Activated CD4-positive, CD25-positive, alpha-beta regulatory T cell treated with anti-CD3 and anti-CD28 coated beads, Interleukin-2, amount 50 U/mL, for 16 hours (primary cell): Measurements from ENCODE around the gene TMEM258.

Source experiments
- DNase-seq: peaks from one replicate; pipeline ENCODE4 v3.0.0-alpha.2; 2020; ENCODE audit warnings: low read depth, low spot score

TMEM258 gene

GRCh38 chr11:61757213-61757862 is 35.1 kb downstream of the TMEM258 start:
- DNase-seq: no peak

GRCh38 chr11:61756452-61757212 is 35.8 kb downstream of the TMEM258 start:
- DNase-seq: no peak

DNA sequence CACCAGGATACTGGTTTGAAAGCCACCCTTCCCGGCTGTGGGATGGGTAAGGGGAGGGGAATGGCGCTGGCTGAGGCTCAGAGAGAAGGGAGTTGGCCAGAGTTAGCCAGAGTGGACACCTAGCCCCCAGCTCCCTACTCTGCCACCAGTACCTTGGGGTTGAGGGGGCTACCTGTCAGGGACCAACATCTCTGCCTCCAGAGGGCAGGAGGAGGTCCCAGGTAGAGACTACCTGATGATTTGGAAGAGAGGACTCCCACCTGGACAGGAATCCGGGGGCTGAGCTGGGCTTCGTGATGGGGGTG is 36.3 kb downstream of the TMEM258 start:
- no peak for DNase-seq

GRCh38 chr11:61754534-61755482 is 37.6 kb downstream of the TMEM258 start:
- DNase-seq: no peak

- no peak for DNase-seq
These were observed 38.7 kb downstream of the TMEM258 start for GRCh38 chr11:61753672-61754071.

DNA sequence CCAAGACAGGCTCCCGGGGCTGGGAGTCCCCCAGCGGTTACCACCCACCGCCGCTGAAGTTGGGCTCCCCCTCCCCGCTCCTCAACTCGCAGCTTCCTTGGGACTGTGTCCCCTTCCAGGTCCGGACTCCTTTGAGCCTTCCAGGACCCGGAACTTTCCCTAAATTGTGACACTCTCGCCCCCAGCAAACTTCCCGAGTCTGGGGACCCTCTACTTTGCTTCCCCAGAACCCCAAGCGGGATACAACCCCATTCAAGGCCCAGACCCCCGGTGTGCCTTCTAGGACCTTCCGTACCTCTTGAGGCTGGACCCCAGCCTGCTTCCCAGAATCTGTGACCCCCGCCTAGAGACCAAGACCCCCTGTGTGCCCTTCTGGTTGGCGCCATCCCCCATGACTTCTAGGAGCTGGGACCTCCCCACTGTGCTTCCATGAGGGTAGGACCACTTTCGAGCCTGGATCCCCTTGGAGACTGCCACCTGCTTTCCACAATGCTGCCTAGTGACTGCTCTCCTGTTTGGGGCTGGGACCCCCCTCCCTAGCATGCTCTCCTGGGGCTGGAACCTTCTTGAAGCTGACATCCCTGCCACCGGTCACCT is 39.4 kb downstream of the TMEM258 start:
- DNase-seq: no peak

- DNase-seq: no peak
These were observed 40.1 kb downstream of the TMEM258 start, which contains the start of gene MYRF for GRCh38 chr11:61752117-61752924. MYRF (plus strand) TSS chr11:61752636; CDS start chr11:61752745, 109 bp downstream.

DNA sequence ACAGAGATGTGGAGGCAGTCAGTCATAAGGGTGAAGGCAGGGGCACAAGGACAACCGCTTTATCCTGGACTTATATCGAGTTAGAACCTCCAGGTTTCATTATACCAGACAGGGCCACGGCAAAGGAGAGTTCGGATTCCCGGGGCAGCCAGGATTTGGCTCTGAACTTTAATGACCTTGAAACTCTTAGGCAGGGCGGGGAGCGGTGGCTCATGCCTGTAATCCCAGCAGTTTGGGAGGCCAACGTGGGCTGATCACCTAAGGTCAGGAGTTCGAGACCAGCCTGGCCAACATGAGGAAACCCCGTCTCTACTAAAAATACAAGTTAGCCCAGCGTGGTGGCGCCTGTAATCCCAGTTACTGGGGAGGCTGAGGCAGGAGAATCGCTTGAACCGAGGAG is 41.0 kb downstream of the TMEM258 start:
- no peak for DNase-seq

- no peak for DNase-seq
These were observed 41.6 kb downstream of the TMEM258 start for GRCh38 chr11:61750631-61751273.

- DNase-seq: no peak
These were observed 42.7 kb downstream of the TMEM258 start for GRCh38 chr11:61749591-61750217.

GRCh38 chr11:61747967-61748285 is 44.5 kb downstream of the TMEM258 start:
- DNase-seq: no peak

DNA sequence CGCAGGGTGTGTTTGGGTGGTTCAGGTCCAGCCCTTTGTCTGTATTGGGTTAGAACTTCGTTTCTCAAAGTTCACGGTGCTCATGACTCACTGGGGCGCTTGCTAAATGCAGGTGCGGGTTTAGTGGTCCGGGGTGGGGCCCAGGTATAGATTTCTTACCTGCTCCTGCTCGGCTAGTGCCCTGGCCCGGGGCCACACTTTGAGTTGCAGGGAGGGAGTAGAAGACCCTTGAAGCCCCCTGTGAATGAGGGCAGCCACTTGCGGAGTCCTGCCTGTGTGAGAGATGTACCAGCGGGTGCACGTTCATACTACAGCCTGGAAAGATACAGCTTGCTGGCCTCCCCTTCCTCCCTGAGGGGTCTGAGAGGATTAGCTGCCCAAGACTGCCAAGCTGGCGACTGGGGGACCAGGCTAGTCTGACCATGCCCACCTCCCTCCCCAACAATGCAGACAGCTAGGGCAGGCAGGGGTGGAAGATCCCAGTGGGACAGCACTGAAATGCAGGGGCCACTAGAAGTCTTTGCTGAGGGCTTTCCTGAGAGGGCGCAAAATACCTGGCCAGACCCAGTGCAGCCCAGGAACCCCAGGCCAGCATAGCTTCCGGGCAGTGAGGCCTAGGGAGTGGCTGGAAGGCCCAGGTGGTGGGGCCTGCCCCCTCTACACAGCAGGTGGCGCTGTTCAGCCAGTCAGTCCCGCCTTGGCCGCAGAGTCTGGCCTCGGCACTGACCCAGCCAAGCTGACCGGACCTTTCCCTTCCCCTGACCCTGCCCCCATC is 45.0 kb downstream of the TMEM258 start:
- no peak for DNase-seq

GRCh38 chr11:61746442-61747191 is 45.8 kb downstream of the TMEM258 start:
- no peak for DNase-seq

GRCh38 chr11:61745781-61746441 is 46.5 kb downstream of the TMEM258 start:
- no peak for DNase-seq

DNA sequence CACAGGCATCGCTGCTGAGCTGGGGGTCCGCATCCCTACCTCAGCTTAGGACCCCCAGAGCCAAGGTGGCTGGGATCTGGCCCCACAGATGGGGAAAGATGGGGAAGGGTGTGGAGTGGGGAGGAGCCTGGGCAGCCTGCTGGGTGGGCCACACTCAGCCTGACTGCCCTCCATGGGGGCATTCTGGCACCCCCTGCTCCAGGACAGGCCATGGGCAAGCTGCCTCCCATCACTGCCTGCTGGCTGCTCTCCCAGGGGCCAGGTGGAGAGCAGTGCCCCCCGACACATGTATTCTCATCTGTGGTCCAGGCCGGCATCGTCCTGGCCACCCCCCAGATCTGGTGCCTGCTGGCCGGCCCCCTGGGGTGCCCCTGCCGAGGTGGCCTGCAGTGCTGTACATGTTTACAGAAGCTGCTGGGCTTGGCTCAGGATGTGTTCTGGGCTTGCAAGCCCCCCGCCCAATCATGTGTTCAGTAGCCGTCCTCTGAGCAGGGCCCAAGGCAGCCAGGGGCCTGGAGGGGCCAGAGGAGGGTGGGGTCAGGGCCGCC is 47.7 kb downstream of the TMEM258 start:
- DNase-seq: no peak

GRCh38 chr11:61744181-61744580 is 48.2 kb downstream of the TMEM258 start:
- DNase-seq: no peak

DNA sequence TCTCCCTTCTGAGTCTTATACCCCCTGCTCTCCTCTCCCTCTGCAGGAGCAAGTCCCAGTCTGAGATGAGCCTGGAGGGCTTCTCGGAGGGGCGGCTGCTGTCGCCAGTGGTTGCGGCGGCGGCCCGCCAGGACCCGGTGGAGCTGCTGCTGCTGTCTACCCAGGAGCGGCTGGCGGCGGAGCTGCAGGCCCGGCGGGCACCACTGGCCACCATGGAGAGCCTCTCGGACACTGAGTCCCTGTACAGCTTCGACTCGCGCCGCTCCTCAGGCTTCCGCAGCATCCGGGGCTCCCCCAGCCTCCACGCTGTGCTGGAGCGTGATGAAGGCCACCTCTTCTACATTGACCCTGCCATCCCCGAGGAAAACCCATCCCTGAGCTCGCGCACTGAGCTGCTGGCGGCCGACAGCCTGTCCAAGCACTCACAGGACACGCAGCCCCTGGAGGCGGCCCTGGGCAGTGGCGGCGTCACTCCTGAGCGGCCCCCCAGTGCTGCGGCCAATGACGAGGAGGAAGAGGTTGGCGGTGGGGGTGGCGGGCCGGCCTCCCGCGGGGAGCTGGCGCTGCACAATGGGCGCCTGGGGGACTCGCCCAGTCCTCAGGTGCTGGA is 48.8 kb downstream of the TMEM258 start:
- DNase-seq: no peak
